HepG2 (cell line): ENCODE data around the gene TRIM72.

Experiments
- ASH2L ChIP-seq: fragments of 300-600, 200-600 bp; sonication (generic); IDR thresholded peaks from 2 replicates; pipeline ENCODE4 v1.7.0; 2017; ENCODE audit warnings: low read depth, mild to moderate bottlenecking, moderate library complexity, mixed read lengths, low read length; ENCODE audit not compliant: insufficient read length
- ATRX ChIP-seq: sonication (generic); formaldehyde crosslinking; IDR thresholded peaks from 2 replicates; pipeline ENCODE4 v1.4.0; 2020; ENCODE audit warnings: missing genetic modification reagents, borderline replicate concordance
- CEBPB ChIP-seq: IDR thresholded peaks from 2 replicates; pipeline ENCODE4 v1.6.1; 2011; ENCODE audit warnings: low read depth, low read length, improper control_type of control experiment, borderline replicate concordance
- EZH2 ChIP-seq: conservative IDR thresholded peaks from 2 replicates; pipeline ENCODE4 v1.6.1; 2012; ENCODE audit warnings: mild to moderate bottlenecking, low read depth, low read length, moderate library complexity
- GABPA ChIP-seq, 2 experiments: IDR thresholded peaks; 2 replicates each; pipeline ENCODE4 v1.6.1; 2011 to 2016; ENCODE audit warnings: low read depth in 2 of 2, low read length in 1 of 2, missing biosample characterization in 1 of 2, missing genetic modification characterization in 1 of 2
- GTF2F1 ChIP-seq: fragments of 150-350 bp; IDR thresholded peaks from 2 replicates; pipeline ENCODE4 v1.6.1; 2014; ENCODE audit warnings: low read length
- POLR2AphosphoS2 ChIP-seq: IDR thresholded peaks from 2 replicates; pipeline ENCODE4 v1.6.1; 2011; ENCODE audit warnings: low read depth, low read length, improper control_type of control experiment
- SIN3A ChIP-seq: IDR thresholded peaks from 2 replicates; pipeline ENCODE4 v1.6.1; 2011; ENCODE audit warnings: low read depth, mild to moderate bottlenecking, control low read depth, low read length, borderline replicate concordance
- TAF1 ChIP-seq: sonication (generic); formaldehyde crosslinking; IDR thresholded peaks from 2 replicates; pipeline ENCODE4 v1.4.0; 2020; ENCODE audit warnings: missing genetic modification reagents
- XRCC5 ChIP-seq: fragments of 200-400 bp; formaldehyde crosslinking; optimal IDR thresholded peaks from 2 replicates; pipeline ENCODE3; 2017; ENCODE audit warnings: mild to moderate bottlenecking, low read length
- ZFX ChIP-seq: sonication (generic); formaldehyde crosslinking; IDR thresholded peaks from 2 replicates; pipeline ENCODE4 v1.4.0; 2020; ENCODE audit warnings: mild to moderate bottlenecking, low read depth, missing genetic modification reagents, moderate library complexity
- ZNF33B ChIP-seq: sonication (generic); formaldehyde crosslinking; IDR thresholded peaks from 2 replicates; pipeline ENCODE4 v1.5.1; 2020; ENCODE audit warnings: mild to moderate bottlenecking, missing genetic modification reagents
- ZNF772 ChIP-seq: sonication (generic); formaldehyde crosslinking; IDR thresholded peaks from 2 replicates; pipeline ENCODE4 v1.5.0; 2020; ENCODE audit warnings: mild to moderate bottlenecking, missing genetic modification reagents
- TF ChIP-seq, protein P1 (sequence below): sonication (generic); formaldehyde crosslinking; IDR thresholded peaks from 2 replicates; pipeline ENCODE4 v1.5.0; 2020; ENCODE audit warnings: mild to moderate bottlenecking, missing genetic modification reagents, moderate library complexity

DNA sequence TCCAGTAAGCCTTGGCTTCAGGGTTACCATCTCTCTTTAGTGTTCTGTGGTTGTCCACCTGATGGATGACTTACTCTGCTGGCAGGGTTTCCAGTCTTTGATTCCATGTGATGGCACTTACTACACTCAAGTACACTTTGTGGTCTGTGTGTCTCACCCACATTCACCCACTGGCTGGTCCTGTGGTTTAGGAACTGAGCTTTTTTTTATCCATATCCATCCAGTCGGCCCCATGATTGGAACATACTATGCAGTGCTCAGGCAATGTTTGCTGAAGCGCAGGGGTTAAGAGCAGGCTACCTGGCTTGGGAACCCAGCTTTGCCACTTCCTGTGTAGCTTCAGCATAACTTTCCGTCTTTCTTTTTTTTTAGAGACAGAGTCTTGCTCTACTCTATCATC, 36.8 kb upstream of the TRIM72 start:
- no peak for TF ChIP-seq GABPA (IDR thresholded peaks at IDR 0.05; ENCODE audit: low read depth, low read length)
- no peak for TF ChIP-seq GABPA (CRISPR knock-in tag; IDR thresholded peaks at IDR 0.05; ENCODE audit: low read depth)
- TF ChIP-seq, protein P1, sequence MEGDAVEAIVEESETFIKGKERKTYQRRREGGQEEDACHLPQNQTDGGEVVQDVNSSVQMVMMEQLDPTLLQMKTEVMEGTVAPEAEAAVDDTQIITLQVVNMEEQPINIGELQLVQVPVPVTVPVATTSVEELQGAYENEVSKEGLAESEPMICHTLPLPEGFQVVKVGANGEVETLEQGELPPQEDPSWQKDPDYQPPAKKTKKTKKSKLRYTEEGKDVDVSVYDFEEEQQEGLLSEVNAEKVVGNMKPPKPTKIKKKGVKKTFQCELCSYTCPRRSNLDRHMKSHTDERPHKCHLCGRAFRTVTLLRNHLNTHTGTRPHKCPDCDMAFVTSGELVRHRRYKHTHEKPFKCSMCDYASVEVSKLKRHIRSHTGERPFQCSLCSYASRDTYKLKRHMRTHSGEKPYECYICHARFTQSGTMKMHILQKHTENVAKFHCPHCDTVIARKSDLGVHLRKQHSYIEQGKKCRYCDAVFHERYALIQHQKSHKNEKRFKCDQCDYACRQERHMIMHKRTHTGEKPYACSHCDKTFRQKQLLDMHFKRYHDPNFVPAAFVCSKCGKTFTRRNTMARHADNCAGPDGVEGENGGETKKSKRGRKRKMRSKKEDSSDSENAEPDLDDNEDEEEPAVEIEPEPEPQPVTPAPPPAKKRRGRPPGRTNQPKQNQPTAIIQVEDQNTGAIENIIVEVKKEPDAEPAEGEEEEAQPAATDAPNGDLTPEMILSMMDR, result no peak
- TF ChIP-seq ZNF33B (CRISPR knock-in tag), result no peak
- no peak for TF ChIP-seq EZH2
- no peak for TF ChIP-seq POLR2AphosphoS2
- TF ChIP-seq XRCC5, result no peak
- TF ChIP-seq GTF2F1, result no peak
- TF ChIP-seq ATRX (CRISPR knock-in tag), result no peak
- no peak for TF ChIP-seq ZNF772 (CRISPR knock-in tag)
- TF ChIP-seq ASH2L, result no peak
- no peak for TF ChIP-seq SIN3A
- no peak for TF ChIP-seq ZFX
- TF ChIP-seq TAF1, result no peak
- TF ChIP-seq CEBPB, result no peak
